Myocyte (in vitro differentiated cells): ENCODE results near the gene PATE2. TPM values are rescaled to one million over a fixed set of nuclear protein-coding genes. Genes with fewer than 3 reads are reported as not detected.

Source experiments
- total RNA-seq: library from RNA; depleted of rRNA; stranded (reverse); fragments of >200 nt; gene quantifications from 2 replicates; pipeline ENCODE4 v1.2.3, GENCODE V29; 2014

Gene PATE2
- total RNA-seq, 1 donor from 2014 or later, result not detected

Other genes starting within 250 kb of the PATE2 start
- gene EI24, start 209.4 kb downstream of the PATE2 start, total RNA-seq, result 90.2 and 94.6 TPM in 2 replicates
- 133 and 181 TPM in 2 replicates for gene STT3A, start 186.0 kb downstream of the PATE2 start, total RNA-seq
- 7.4 and 8.9 TPM in 2 replicates for gene CHEK1, start 153.7 kb downstream of the PATE2 start, total RNA-seq
- gene ACRV1, start 98.0 kb downstream of the PATE2 start, total RNA-seq, result 0.21 TPM in 1 of 2 replicates, not detected in the other
- not detected in 2 replicates for gene PATE1, start 32.5 kb downstream of the PATE2 start, total RNA-seq
- not detected in 2 replicates for gene PATE3, start 9.3 kb upstream of the PATE2 start, total RNA-seq
- not detected in 2 replicates for gene PATE4, start 54.5 kb upstream of the PATE2 start, total RNA-seq
- gene HYLS1, start 108.8 kb upstream of the PATE2 start, total RNA-seq, result 6.2 and 6.3 TPM in 2 replicates
- gene PUS3, start 124.4 kb upstream of the PATE2 start, total RNA-seq, result 13.0 and 20.8 TPM in 2 replicates
- not detected in 2 replicates for gene DDX25, start 125.7 kb upstream of the PATE2 start, total RNA-seq
- gene VSIG10L2, start 167.2 kb upstream of the PATE2 start, total RNA-seq, result not detected in 2 replicates